ENCODE results near the gene DCDC2C. TPM values are rescaled to one million over a fixed set of nuclear protein-coding genes. Genes with fewer than 3 reads are reported as not detected.

Gene DCDC2C
- polyA plus RNA-seq, 2 of the 4 experiments (the other 2 are of a cell fraction) = not detected

- 39% methylated on average over 21 of the region's 21 CpGs for WGBS (ENCODE audit: missing lambda C conversion rate)
- DNase-seq (ENCODE audit: low read depth in 1 of 2, low spot score in 1 of 2) (no peak), FAIRE-seq (no peak), ATAC-seq (no peak)
- Histone ChIP-seq H3K4me2 (no peak overlapping the region), H3K4me1 (peaks cover 5% of the 10 kb centered on the region; the same call in 1 of the 3 replicates), H3K27ac (no peak overlapping the region), H3K9me3 (no peaks in the 10 kb centered on the region), H3K4me3 (no peak overlapping the region)
- ChIA-PET POLR2A (no interaction called here), CTCF (interaction anchor here (0.8 to 6.1 kb wide), 7 partner anchors 10 to 231 kb away, joined by 3 to 44 read pairs (median 4); no protein-coding TSS in a partner anchor)
- no peak for TF ChIP-seq CEBPB (IDR thresholded peaks at IDR 0.05)
- TF ChIP-seq RNF2 (IDR thresholded peaks at IDR 0.05; ENCODE audit: borderline replicate concordance, low read depth) = no peak
- no peak for TF ChIP-seq E2F6 (IDR thresholded peaks at IDR 0.05; ENCODE audit: borderline replicate concordance, low read depth)
- TF ChIP-seq SREBF2 (IDR thresholded peaks at IDR 0.05) = no peak
- TF ChIP-seq TFCP2L1 (CRISPR knock-in tag; IDR thresholded peaks at IDR 0.05) = no peak
- no peak for TF ChIP-seq ZFP36 (IDR thresholded peaks at IDR 0.05; ENCODE audit: borderline replicate concordance, partially characterized antibody)
- TF ChIP-seq MAFK (IDR thresholded peaks at IDR 0.05; ENCODE audit: partially characterized antibody) = no peak
- no peak for TF ChIP-seq RFX5 (IDR thresholded peaks at IDR 0.05)
- TF ChIP-seq BCL3 (IDR thresholded peaks at IDR 0.05) = no peak
- no peak for TF ChIP-seq JUN (IDR thresholded peaks at IDR 0.05)
- no peak for TF ChIP-seq MAZ (IDR thresholded peaks at IDR 0.05; ENCODE audit: borderline replicate concordance, low read depth, low read length)
Measured at GRCh38 chr2:3654531-3655225, 48.7 kb upstream of the DCDC2C start.

- WGBS (ENCODE audit: missing lambda C conversion rate) = 70% methylated on average over 20 of the region's 28 CpGs
- ATAC-seq (no peak), FAIRE-seq (no peak), DNase-seq (ENCODE audit: low read depth in 1 of 2, low spot score in 1 of 2) (no peak)
- POLR2A ChIA-PET = no interaction called here
- CTCF ChIA-PET = interaction anchor here (0.7 to 1.2 kb wide), 3 partner anchors 120 to 1770 kb away, joined by 3 read pairs; no protein-coding TSS in a partner anchor
- peaks cover 8% of the 10 kb centered on the region; the same call in 2 of the 3 replicates for H3K4me1 ChIP-seq
- H3K27ac ChIP-seq = no peak overlapping the region
- no peaks in the 10 kb centered on the region for H3K9me3 ChIP-seq
- TF ChIP-seq EP300 (IDR thresholded peaks at IDR 0.05) (no peak), HDAC2 (IDR thresholded peaks at IDR 0.05) (no peak), KDM5A (IDR thresholded peaks at IDR 0.05) (no peak), ZFP36 (IDR thresholded peaks at IDR 0.05; ENCODE audit: borderline replicate concordance, partially characterized antibody) (no peak), HOXB5 (CRISPR knock-in tag; IDR thresholded peaks at IDR 0.05) (no peak), CHD4 (IDR thresholded peaks at IDR 0.05; ENCODE audit: borderline replicate concordance) (no peak), FOXS1 (CRISPR knock-in tag; IDR thresholded peaks at IDR 0.05) (no peak), HOXB13 (CRISPR knock-in tag; IDR thresholded peaks at IDR 0.05; ENCODE audit: low read depth) (no peak), POLR2AphosphoS2 (conservative IDR thresholded peaks at IDR 0.05; ENCODE audit: low read length) (no peak), ESRRA (IDR thresholded peaks at IDR 0.05; ENCODE audit: borderline replicate concordance, low read length) (no peak)
- TF ChIP-seq, protein P1, sequence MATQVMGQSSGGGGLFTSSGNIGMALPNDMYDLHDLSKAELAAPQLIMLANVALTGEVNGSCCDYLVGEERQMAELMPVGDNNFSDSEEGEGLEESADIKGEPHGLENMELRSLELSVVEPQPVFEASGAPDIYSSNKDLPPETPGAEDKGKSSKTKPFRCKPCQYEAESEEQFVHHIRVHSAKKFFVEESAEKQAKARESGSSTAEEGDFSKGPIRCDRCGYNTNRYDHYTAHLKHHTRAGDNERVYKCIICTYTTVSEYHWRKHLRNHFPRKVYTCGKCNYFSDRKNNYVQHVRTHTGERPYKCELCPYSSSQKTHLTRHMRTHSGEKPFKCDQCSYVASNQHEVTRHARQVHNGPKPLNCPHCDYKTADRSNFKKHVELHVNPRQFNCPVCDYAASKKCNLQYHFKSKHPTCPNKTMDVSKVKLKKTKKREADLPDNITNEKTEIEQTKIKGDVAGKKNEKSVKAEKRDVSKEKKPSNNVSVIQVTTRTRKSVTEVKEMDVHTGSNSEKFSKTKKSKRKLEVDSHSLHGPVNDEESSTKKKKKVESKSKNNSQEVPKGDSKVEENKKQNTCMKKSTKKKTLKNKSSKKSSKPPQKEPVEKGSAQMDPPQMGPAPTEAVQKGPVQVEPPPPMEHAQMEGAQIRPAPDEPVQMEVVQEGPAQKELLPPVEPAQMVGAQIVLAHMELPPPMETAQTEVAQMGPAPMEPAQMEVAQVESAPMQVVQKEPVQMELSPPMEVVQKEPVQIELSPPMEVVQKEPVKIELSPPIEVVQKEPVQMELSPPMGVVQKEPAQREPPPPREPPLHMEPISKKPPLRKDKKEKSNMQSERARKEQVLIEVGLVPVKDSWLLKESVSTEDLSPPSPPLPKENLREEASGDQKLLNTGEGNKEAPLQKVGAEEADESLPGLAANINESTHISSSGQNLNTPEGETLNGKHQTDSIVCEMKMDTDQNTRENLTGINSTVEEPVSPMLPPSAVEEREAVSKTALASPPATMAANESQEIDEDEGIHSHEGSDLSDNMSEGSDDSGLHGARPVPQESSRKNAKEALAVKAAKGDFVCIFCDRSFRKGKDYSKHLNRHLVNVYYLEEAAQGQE (IDR thresholded peaks at IDR 0.05) = no peak
- no peak overlapping the region for H3K4me2 ChIP-seq
- H3K4me3 ChIP-seq = no peak overlapping the region
Measured at GRCh38 chr2:3655871-3656761, 47.3 kb upstream of the DCDC2C start.

All from A549 (cell line).